Skeletal muscle satellite cell (primary cell): ENCODE data around the gene PDE6A.

Experiments used
- H3K27me3 ChIP-seq: 2 replicates; pipeline ENCODE4 v1.7.0; 2013; ENCODE audit warnings: low read length; ENCODE audit not compliant: control insufficient read depth, insufficient read depth
- H3K36me3 ChIP-seq: 2 replicates; pipeline ENCODE4 v1.7.0; 2013; ENCODE audit warnings: mild to moderate bottlenecking, control low read depth, low read length; ENCODE audit not compliant: insufficient read depth
- H3K4me1 ChIP-seq: 2 replicates; pipeline ENCODE4 v1.7.0; 2013; ENCODE audit warnings: low read length; ENCODE audit not compliant: control insufficient read depth, insufficient read depth
- H3K4me2 ChIP-seq: 2 replicates; pipeline ENCODE4 v1.7.0; 2013; ENCODE audit warnings: mild to moderate bottlenecking, low read length
- H3K4me3 ChIP-seq: 2 replicates; pipeline ENCODE4 v1.7.0; 2013; ENCODE audit warnings: low read length
- H3K9ac ChIP-seq: 2 replicates; pipeline ENCODE4 v1.7.0; 2013; ENCODE audit warnings: mild to moderate bottlenecking, low read depth, low read length, moderate library complexity
- H3K9me3 ChIP-seq: replicated peaks from 2 replicates; pipeline ENCODE4 v1.7.0; 2013; ENCODE audit warnings: mild to moderate bottlenecking, control low read depth, low read length

PDE6A gene

DNA sequence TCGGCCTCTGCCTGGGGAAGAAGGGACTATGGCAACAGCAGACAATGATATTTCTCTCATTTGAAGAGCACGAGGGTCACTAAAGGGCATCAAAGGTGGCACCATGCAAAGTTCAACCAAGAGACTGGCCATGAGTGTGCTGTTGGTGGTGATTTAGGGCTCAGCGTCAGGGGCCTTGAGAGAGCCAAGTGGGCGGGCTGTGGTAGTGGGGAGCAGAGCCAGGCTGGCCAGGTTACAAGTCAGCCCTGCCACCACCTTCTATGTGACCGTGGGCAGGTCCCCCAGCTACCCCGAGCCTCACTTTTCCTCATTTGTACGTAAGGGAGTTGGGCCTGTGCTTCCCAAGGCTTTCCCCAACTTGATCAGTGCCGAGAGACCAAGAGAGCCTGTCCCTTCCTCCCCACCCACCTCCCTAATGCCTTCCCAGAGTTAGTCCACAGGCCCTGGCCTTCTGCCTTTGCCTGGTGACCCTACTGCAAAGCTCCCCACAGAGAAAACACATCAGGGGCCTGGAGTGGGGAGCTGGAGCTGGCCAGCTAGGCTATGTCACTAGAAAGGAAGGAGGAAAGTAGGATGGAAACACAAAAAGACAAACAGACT lies 104.3 kb downstream of the PDE6A start:
- H3K4me1 ChIP-seq = peaks cover 17% of the 10 kb centered on the region
- no peak overlapping the region for H3K4me3 ChIP-seq
- H3K9me3 ChIP-seq = no peaks in the 10 kb centered on the region
- H3K4me2 ChIP-seq = no peak overlapping the region
- H3K27me3 ChIP-seq = no peaks in the 10 kb centered on the region
- H3K36me3 ChIP-seq = no peaks in the 10 kb centered on the region
- H3K9ac ChIP-seq = no peak overlapping the region

- Histone ChIP-seq H3K4me1 (peaks cover 17% of the 10 kb centered on the region), H3K4me2 (peak overlapping the region; percentile 9), H3K9ac (no peak overlapping the region), H3K4me3 (no peak overlapping the region), H3K9me3 (no peaks in the 10 kb centered on the region), H3K36me3 (no peaks in the 10 kb centered on the region), H3K27me3 (no peaks in the 10 kb centered on the region)
These were observed 104.8 kb downstream of the PDE6A start for GRCh38 chr5:149839761-149840160.

- H3K4me1 ChIP-seq = peaks cover 17% of the 10 kb centered on the region
- no peaks in the 10 kb centered on the region for H3K36me3 ChIP-seq
- no peaks in the 10 kb centered on the region for H3K27me3 ChIP-seq
- peak overlapping the region; percentile 9 for H3K4me2 ChIP-seq
- no peak overlapping the region for H3K4me3 ChIP-seq
- H3K9ac ChIP-seq = no peak overlapping the region
- no peaks in the 10 kb centered on the region for H3K9me3 ChIP-seq
These were observed 105.5 kb downstream of the PDE6A start for GRCh38 chr5:149838881-149839739.

GRCh38 chr5:149837680-149838269 lies 106.8 kb downstream of the PDE6A start:
- Histone ChIP-seq H3K27me3 (no peaks in the 10 kb centered on the region), H3K4me2 (no peak overlapping the region), H3K4me1 (peaks cover 17% of the 10 kb centered on the region), H3K36me3 (no peaks in the 10 kb centered on the region), H3K9me3 (no peaks in the 10 kb centered on the region), H3K9ac (no peak overlapping the region), H3K4me3 (no peak overlapping the region)

- no peak overlapping the region for H3K9ac ChIP-seq
- no peak overlapping the region for H3K4me2 ChIP-seq
- H3K9me3 ChIP-seq = no peaks in the 10 kb centered on the region
- H3K4me1 ChIP-seq = peaks cover 17% of the 10 kb centered on the region
- H3K4me3 ChIP-seq = no peak overlapping the region
- H3K27me3 ChIP-seq = no peaks in the 10 kb centered on the region
- H3K36me3 ChIP-seq = no peaks in the 10 kb centered on the region
These were observed 108.0 kb downstream of the PDE6A start for GRCh38 chr5:149836451-149837139.

GRCh38 chr5:149834246-149834855 lies 110.2 kb downstream of the PDE6A start:
- Histone ChIP-seq H3K4me2 (no peak overlapping the region), H3K9ac (no peak overlapping the region), H3K9me3 (no peaks in the 10 kb centered on the region), H3K36me3 (no peaks in the 10 kb centered on the region), H3K4me3 (no peak overlapping the region), H3K27me3 (no peaks in the 10 kb centered on the region), H3K4me1 (peaks cover 10% of the 10 kb centered on the region)

DNA sequence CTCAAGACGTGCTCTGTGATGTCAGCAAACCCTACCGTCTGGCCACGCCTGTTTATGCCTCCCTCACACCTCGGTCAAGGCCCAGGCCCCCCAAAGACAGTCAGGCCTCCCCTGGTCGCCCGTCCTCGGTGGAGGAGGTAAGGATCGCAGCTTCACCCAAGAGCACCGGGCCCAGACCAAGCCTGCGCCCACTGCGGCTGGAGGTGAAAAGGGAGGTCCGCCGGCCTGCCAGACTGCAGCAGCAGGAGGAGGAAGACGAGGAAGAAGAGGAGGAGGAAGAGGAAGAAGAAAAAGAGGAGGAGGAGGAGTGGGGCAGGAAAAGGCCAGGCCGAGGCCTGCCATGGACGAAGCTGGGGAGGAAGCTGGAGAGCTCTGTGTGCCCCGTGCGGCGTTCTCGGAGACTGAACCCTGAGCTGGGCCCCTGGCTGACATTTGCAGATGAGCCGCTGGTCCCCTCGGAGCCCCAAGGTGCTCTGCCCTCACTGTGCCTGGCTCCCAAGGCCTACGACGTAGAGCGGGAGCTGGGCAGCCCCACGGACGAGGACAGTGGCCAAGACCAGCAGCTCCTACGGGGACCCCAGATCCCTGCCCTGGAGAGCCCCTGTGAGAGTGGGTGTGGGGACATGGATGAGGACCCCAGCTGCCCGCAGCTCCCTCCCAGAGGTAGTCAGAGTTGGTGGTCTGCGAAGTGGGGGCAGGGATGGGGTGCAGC lies 111.3 kb downstream of the PDE6A start:
- no peaks in the 10 kb centered on the region for H3K9me3 ChIP-seq
- H3K9ac ChIP-seq = no peak overlapping the region
- H3K4me1 ChIP-seq = no peaks in the 10 kb centered on the region
- H3K27me3 ChIP-seq = no peaks in the 10 kb centered on the region
- H3K36me3 ChIP-seq = no peaks in the 10 kb centered on the region
- no peak overlapping the region for H3K4me2 ChIP-seq
- no peak overlapping the region for H3K4me3 ChIP-seq

GRCh38 chr5:149832636-149833035 lies 112.0 kb downstream of the PDE6A start:
- Histone ChIP-seq H3K9me3 (no peaks in the 10 kb centered on the region), H3K36me3 (no peaks in the 10 kb centered on the region), H3K9ac (no peak overlapping the region), H3K4me3 (no peak overlapping the region), H3K27me3 (no peaks in the 10 kb centered on the region), H3K4me1 (no peaks in the 10 kb centered on the region), H3K4me2 (no peak overlapping the region)

DNA sequence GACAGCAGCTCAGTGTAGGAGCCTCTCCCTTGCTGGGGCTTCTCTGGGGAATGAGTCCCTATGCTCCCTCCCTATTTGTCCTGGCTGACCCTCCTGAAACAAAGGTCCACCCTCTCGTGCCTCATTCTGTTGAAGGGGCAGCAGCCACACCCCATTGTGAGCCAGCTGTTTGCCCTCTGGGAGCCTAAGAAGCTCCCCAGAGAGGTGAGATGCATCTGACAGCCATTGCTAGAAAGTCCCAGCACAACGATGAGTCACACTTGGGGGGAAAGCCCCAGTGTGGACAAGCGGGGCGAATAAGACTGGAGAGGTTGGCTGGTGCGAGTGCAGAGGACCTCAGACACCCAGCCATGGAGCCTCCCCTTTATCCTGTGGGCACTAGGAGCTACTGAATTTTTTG lies 113.1 kb downstream of the PDE6A start:
- Histone ChIP-seq H3K4me1 (no peaks in the 10 kb centered on the region), H3K9ac (no peak overlapping the region), H3K27me3 (no peaks in the 10 kb centered on the region), H3K9me3 (no peaks in the 10 kb centered on the region), H3K4me3 (no peak overlapping the region), H3K4me2 (no peak overlapping the region), H3K36me3 (no peaks in the 10 kb centered on the region)

DNA sequence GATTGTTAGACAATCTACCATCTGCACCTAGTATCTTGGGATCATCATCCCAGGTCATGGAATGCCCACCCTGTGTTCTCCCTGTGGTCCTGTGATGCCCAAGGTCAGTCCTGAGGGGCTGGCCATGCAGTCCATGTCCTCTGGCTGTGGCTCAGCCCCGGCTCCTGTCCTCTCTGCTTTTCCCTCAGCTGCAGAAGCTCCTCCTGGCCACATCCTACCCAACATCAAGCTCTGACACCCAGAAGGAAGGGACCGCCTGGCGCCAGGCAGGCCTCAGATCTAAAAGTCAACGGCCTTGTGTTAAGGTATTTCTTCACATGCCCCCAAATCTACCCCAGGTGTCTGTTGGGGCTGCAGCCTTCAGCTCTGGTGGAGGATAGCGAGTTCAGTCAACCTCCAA lies 114.0 kb downstream of the PDE6A start:
- Histone ChIP-seq H3K27me3 (no peaks in the 10 kb centered on the region), H3K4me3 (no peak overlapping the region), H3K4me2 (no peak overlapping the region), H3K9ac (no peak overlapping the region), H3K9me3 (no peaks in the 10 kb centered on the region), H3K36me3 (no peaks in the 10 kb centered on the region), H3K4me1 (no peaks in the 10 kb centered on the region)

GRCh38 chr5:149829954-149830353 lies 114.6 kb downstream of the PDE6A start:
- H3K4me1 ChIP-seq = no peaks in the 10 kb centered on the region
- no peak overlapping the region for H3K4me3 ChIP-seq
- no peak overlapping the region for H3K4me2 ChIP-seq
- no peaks in the 10 kb centered on the region for H3K27me3 ChIP-seq
- no peak overlapping the region for H3K9ac ChIP-seq
- H3K36me3 ChIP-seq = no peaks in the 10 kb centered on the region
- no peaks in the 10 kb centered on the region for H3K9me3 ChIP-seq
